Loucy (cell line): ENCODE results near the gene BTRC.

ENCODE experiments used
- H2AFZ ChIP-seq: fragments of 200-600 bp; sonication (generic); 2 replicates; pipeline ENCODE4 v1.6.0; 2016; ENCODE audit warnings: antibody characterized with exemption, mild to moderate bottlenecking, low read length, moderate library complexity
- H3F3A ChIP-seq: fragments of 200-600 bp; 2 replicates; pipeline ENCODE4 v1.6.0; 2016; ENCODE audit warnings: antibody characterized with exemption, low read depth, mild to moderate bottlenecking
- H3K27me3 ChIP-seq: fragments of 200-600 bp; sonication (generic); 2 replicates; pipeline ENCODE4 v1.6.1; 2014; ENCODE audit warnings: low read length, mild to moderate bottlenecking; ENCODE audit not compliant: insufficient read depth, poor library complexity, severe bottlenecking
- H3K36me3 ChIP-seq: fragments of 200-600 bp; sonication (generic); 2 replicates; pipeline ENCODE4 v1.6.1; 2016; ENCODE audit warnings: low read length; ENCODE audit not compliant: insufficient read depth
- H3K4me1 ChIP-seq: fragments of 200-600 bp; sonication (generic); 2 replicates; pipeline ENCODE4 v1.5.1; 2014; ENCODE audit warnings: low read length, mild to moderate bottlenecking; ENCODE audit not compliant: insufficient read depth, poor library complexity, severe bottlenecking
- H3K4me2 ChIP-seq: fragments of 200-600 bp; sonication (generic); 2 replicates; pipeline ENCODE4 v1.6.0; 2014; ENCODE audit warnings: antibody characterized with exemption, low read length, low read depth, mild to moderate bottlenecking; ENCODE audit not compliant: poor library complexity, severe bottlenecking
- H3K4me3 ChIP-seq: fragments of 200-600 bp; sonication (generic); 2 replicates; pipeline ENCODE4 v1.5.1; 2014; ENCODE audit warnings: low read length, mild to moderate bottlenecking, mixed read lengths; ENCODE audit not compliant: poor library complexity, severe bottlenecking
- H3K79me2 ChIP-seq: fragments of 200-600 bp; sonication (generic); 2 replicates; pipeline ENCODE4 v1.6.1; 2014; ENCODE audit warnings: low read length; ENCODE audit not compliant: insufficient read depth
- H3K9ac ChIP-seq: fragments of 200-600 bp; sonication (generic); 2 replicates; pipeline ENCODE4 v1.6.0; 2014; ENCODE audit warnings: mild to moderate bottlenecking, low read depth, low read length, moderate library complexity; ENCODE audit not compliant: poor library complexity, severe bottlenecking
- H3K9me2 ChIP-seq: fragments of 200-600 bp; sonication (generic); replicated peaks from 2 replicates; pipeline ENCODE4 v1.6.1; 2016; ENCODE audit warnings: low read depth, low read length, mixed read lengths
- H3K9me3 ChIP-seq: fragments of 200-600 bp; sonication (generic); 2 replicates; pipeline ENCODE4 v1.6.1; 2014; ENCODE audit warnings: mild to moderate bottlenecking, antibody characterized with exemption, low read length, low read depth; ENCODE audit not compliant: insufficient read depth
- H4K20me1 ChIP-seq: fragments of 200-600 bp; sonication (generic); 2 replicates; pipeline ENCODE4 v1.6.0; 2014; ENCODE audit warnings: antibody characterized with exemption, low read length, mild to moderate bottlenecking; ENCODE audit not compliant: insufficient read depth, poor library complexity, severe bottlenecking
- CTCF ChIP-seq: fragments of 200-600 bp; sonication (generic); conservative IDR thresholded peaks from 2 replicates; pipeline ENCODE4 v1.5.1; 2014; ENCODE audit warnings: mild to moderate bottlenecking, antibody characterized with exemption, low read length
- EZH2phosphoT487 ChIP-seq: fragments of 200-600 bp; IDR thresholded peaks from 2 replicates; pipeline ENCODE4 v1.6.1; 2018; ENCODE audit warnings: antibody characterized with exemption, mild to moderate bottlenecking, moderate library complexity, borderline replicate concordance

BTRC gene

DNA sequence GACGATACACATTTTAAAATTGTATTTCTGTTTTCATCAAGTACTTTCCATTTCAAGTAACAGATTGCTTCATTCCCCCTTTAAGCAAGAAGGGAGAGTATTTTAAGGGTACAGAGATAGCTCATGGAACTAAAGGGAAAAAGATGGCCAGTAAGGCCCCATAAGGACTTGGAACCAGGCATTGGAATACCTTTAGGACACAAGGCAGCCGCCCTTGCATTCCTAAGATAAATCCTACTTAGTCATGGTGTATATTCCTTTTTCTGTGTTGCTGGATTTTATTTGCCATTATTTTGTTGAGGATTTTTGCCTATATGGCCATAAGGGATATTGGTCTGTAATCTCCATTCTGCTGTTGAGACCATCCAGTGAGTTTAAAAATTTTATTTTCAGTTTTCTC lies 49.2 kb downstream of the BTRC start:
- Histone ChIP-seq H3K36me3 (no peaks in the 10 kb centered on the region), H3K4me3 (no peak overlapping the region), H3K9ac (no peak overlapping the region), H3K79me2 (peaks cover 11% of the 10 kb centered on the region), H3K27me3 (no peaks in the 10 kb centered on the region), H3K4me1 (no peaks in the 10 kb centered on the region), H4K20me1 (peaks cover 3% of the 10 kb centered on the region), H3K9me2 (no peaks in the 10 kb centered on the region), H3F3A (no peaks in the 10 kb centered on the region), H3K4me2 (no peak overlapping the region), H3K9me3 (no peaks in the 10 kb centered on the region), H2AFZ (no peak overlapping the region)
- TF ChIP-seq CTCF (no peak), EZH2phosphoT487 (no peak)

DNA sequence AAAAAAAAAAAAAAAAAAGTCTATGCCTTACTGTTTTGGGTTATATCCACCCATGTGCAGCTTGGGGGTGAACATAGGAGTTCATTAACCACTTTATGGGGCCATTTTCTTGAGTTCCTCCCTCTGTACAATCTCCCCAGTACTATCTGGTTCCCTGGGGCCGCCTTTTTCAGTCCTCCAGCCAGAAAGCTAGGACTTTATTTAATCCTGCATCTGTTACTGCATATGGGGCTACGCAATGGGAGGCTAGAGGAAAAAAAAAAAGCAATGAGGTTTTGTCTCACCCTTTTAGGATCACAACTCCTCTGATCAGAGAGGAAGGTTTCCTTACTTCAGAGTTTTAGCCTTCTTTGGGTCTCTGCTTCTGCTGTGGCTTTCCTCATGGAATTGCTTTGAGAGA lies 51.0 kb downstream of the BTRC start:
- no peaks in the 10 kb centered on the region for H3K9me2 ChIP-seq
- H3K36me3 ChIP-seq = peaks cover 7% of the 10 kb centered on the region; the same call in 1 of the 2 replicates
- no peak overlapping the region for H3K9ac ChIP-seq
- H3K9me3 ChIP-seq = no peaks in the 10 kb centered on the region
- H4K20me1 ChIP-seq = no peaks in the 10 kb centered on the region
- H2AFZ ChIP-seq = no peak overlapping the region
- no peaks in the 10 kb centered on the region for H3K27me3 ChIP-seq
- no peak overlapping the region for H3K4me3 ChIP-seq
- TF ChIP-seq EZH2phosphoT487 (no peak), CTCF (no peak)
- H3K4me1 ChIP-seq = no peaks in the 10 kb centered on the region
- peaks cover 11% of the 10 kb centered on the region for H3K79me2 ChIP-seq
- H3K4me2 ChIP-seq = no peak overlapping the region
- H3F3A ChIP-seq = no peaks in the 10 kb centered on the region

DNA sequence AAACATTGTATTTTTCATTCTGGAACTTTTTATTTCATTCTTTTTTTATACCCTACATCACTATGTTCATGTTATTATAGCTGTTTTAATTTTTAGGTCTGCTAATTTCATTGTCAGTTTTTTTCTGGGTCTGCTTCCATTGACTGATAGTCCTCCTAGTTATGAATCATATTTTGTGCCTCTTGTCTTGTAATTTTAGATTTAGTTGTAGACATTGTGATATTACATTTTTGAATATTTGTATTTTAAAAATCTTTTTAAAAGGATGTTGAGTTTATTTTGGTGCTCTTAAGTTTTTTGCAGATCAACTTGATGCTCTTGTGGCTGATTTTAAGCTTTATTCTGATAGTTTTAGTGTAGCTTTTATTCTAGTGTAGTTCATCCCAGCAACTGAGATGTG lies 57.6 kb downstream of the BTRC start:
- Histone ChIP-seq H2AFZ (no peak overlapping the region), H3K9me2 (no peaks in the 10 kb centered on the region), H3F3A (no peaks in the 10 kb centered on the region), H3K79me2 (peaks cover 8% of the 10 kb centered on the region; the same call in 1 of the 2 replicates), H3K27me3 (no peaks in the 10 kb centered on the region), H3K9ac (no peak overlapping the region), H3K36me3 (peaks cover 7% of the 10 kb centered on the region; the same call in 1 of the 2 replicates), H3K4me2 (no peak overlapping the region), H3K4me3 (no peak overlapping the region), H4K20me1 (no peaks in the 10 kb centered on the region), H3K4me1 (no peaks in the 10 kb centered on the region), H3K9me3 (0 out of 2 replicates have a peak, but pooled peaks cover 7% of the 10 kb centered on the region)
- no peak for TF ChIP-seq CTCF
- no peak for TF ChIP-seq EZH2phosphoT487
